Measurements from ENCODE around the gene TRABD2B.

Gene TRABD2B

DNA sequence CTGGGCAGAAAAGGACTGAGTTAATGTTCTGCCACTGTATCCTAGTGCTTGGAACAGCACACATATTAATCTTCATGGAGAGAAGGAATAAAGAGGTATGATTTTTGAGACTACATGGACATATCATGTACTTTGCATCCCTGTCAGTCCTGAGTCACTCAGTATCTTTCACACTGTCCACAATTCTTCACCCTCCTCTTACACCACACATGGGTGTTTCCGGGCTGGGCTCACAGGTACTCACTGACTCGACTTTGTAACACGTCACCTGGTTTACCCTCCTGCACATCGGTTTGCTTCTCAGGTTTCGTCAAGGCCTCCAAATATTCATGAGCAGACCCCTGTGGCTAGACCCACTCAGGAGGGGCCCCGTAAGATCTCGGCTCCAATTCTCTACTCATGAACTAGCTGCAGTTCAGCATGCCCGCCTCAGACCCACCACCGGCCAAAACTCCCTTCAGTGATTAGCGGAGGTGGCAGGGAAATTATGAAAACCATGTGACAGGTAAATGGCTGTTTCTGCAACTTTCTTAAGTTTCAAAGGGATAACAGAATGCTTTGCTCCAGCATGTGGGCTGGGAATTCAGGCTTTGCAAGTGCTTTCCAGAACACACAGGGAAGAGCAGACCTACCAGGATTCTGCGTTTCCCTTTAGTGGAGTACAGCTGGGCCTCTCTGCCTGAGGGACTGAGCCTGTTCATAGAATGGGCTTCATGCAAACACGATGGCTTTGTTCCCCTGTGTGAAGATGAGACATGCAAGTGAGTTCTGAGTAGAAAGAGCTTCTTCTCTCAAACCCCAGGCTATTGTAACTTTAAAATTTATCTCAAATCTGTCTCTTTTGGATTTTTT lies 31.3 kb upstream of the TRABD2B start:
- TF ChIP-seq, protein P1, sequence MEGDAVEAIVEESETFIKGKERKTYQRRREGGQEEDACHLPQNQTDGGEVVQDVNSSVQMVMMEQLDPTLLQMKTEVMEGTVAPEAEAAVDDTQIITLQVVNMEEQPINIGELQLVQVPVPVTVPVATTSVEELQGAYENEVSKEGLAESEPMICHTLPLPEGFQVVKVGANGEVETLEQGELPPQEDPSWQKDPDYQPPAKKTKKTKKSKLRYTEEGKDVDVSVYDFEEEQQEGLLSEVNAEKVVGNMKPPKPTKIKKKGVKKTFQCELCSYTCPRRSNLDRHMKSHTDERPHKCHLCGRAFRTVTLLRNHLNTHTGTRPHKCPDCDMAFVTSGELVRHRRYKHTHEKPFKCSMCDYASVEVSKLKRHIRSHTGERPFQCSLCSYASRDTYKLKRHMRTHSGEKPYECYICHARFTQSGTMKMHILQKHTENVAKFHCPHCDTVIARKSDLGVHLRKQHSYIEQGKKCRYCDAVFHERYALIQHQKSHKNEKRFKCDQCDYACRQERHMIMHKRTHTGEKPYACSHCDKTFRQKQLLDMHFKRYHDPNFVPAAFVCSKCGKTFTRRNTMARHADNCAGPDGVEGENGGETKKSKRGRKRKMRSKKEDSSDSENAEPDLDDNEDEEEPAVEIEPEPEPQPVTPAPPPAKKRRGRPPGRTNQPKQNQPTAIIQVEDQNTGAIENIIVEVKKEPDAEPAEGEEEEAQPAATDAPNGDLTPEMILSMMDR (IDR thresholded peaks at IDR 0.05; ENCODE audit: control extremely low read depth, extremely low read depth, low read depth, missing control alignments): no peak
- no peak for DNase-seq (ENCODE audit: extremely low spot score)
- POLR2A ChIA-PET: no interaction called here
- CTCF ChIA-PET: interaction anchor here (1.4 kb wide), 1 partner anchor 10 kb away, joined by 3 read pairs; no protein-coding TSS in a partner anchor

DNA sequence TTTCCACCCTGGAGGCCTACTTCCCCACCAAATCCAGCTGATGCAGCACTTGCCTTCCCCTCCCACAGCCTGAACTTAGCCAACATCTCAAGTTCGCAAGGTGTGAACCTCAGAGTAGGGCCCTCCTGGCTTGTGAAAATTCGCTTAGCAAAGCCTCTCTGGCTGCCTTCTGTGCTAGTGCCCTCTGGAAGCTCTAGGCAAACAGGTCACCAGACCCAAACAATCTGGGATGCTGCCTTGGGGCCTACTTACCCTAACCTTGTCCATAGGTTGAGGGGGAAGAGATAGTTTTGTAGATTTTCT lies 30.3 kb upstream of the TRABD2B start:
- CTCF ChIA-PET: no interaction called here
- POLR2A ChIA-PET: no interaction called here
- DNase-seq (ENCODE audit: extremely low spot score): no peak
- TF ChIP-seq, protein P1 (IDR thresholded peaks at IDR 0.05; ENCODE audit: control extremely low read depth, extremely low read depth, low read depth, missing control alignments): no peak

DNA sequence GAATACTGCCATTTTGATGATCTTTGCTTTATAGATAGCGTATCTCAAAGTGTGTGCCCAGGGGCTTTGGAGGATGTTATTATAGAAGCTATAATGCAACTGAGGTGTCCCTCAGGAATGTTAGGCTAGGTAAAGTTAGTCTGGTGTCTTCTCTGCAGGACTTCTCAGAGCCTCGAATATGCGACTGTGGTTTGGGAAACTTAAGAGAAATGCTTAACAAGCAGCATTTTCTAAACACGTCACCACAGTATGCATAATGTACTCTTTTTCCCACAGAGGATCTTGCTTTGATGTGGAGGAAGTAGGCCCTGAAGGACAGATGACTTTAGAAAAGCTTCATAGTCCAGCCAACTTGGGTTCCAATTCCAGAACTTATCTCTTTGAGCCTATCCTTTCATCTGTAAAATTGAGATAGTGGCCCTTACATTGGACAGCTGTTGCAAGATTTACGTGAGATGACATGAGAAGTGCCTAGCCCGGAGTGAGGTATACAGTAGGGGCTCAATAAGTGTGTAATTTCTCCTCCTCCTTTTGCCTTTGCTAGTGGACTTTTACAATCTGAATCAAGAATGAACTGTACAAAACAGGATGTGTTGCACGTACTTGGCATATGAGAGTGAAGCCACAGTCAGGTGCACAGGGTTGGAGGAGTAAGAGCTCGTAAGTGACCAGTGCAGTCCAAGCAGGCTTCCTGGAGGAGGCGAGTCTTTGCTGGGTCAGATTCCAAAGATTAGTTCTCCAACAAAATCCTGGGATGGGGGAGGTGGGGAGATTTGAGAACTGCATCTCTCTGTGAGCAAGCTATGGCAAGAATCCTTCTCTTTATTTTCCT lies 29.7 kb upstream of the TRABD2B start:
- TF ChIP-seq, protein P1 (IDR thresholded peaks at IDR 0.05; ENCODE audit: control extremely low read depth, extremely low read depth, low read depth, missing control alignments): no peak
- ChIA-PET POLR2A (no interaction called here), CTCF (no interaction called here)
- no peak for DNase-seq (ENCODE audit: extremely low spot score)

DNA sequence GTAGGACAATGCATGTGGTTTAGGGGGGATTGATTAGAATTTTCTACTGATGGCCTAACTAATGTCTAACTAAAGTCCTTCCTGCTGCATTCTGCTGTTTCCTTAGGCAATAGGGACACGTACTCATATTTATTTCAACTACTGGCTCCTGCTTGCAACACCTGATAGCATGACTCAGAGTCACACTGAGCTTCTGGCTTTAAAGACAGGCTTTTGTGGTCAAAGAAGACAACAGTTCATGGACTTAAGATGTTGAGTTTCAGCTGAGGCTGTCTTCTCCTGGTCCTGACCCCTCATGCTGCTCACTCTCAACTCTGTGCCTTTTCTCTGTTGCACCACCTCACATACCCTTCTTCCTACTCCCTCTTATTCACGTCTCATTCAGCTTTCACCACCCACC lies 29.1 kb upstream of the TRABD2B start:
- ChIA-PET CTCF (interaction anchor here (1.6 kb wide), 1 partner anchor 17 kb away, joined by 5 read pairs; no protein-coding TSS in a partner anchor), POLR2A (no interaction called here)
- TF ChIP-seq, protein P1 (IDR thresholded peaks at IDR 0.05; ENCODE audit: control extremely low read depth, extremely low read depth, low read depth, missing control alignments): no peak
- no peak for DNase-seq (ENCODE audit: extremely low spot score)

DNA sequence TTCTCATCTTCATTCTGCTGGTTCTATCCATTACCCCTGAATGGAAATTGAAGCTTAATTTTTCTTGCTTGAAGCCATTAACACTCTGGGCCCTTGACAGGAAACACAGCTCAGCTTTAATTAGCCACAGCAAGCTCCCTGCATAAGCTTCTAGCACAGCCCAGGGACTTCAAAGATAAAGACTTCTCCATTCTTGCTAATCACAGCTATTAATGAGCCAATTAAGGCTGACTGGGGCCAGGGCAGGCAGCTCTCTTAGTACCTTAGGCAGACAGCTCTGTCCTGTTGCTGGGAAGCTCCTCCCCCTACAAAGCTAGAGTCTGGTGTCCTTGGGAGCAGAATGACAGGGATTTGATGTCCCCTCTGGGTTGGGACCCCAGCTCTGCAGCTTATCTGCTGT lies 27.9 kb upstream of the TRABD2B start:
- TF ChIP-seq, protein P1 (IDR thresholded peaks at IDR 0.05; ENCODE audit: control extremely low read depth, extremely low read depth, low read depth, missing control alignments): no peak
- POLR2A ChIA-PET: no interaction called here
- DNase-seq (ENCODE audit: extremely low spot score): no peak
- CTCF ChIA-PET: interaction anchor here (1.3 to 1.7 kb wide), 3 partner anchors 16 to 27 kb away, joined by 3 to 7 read pairs (median 5); no protein-coding TSS in a partner anchor

DNA sequence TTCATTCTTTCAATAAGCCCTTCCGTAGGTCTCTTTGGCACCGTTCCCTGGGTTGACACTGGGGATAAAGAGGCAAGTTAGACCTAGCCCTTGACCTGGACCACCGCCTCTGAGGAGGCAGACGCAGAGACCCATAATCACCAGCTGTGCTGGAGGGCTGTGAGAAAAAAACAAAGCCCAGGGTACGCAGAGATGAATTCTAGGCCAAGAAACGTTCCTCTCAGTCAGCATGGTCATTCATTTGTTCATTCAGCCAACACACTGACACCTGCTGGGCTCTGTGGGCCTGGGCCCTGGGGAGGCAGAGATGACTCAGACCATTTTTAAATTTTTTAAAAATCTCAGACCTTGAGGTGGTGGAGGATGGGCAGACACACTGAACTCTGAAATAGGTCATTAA lies 26.3 kb upstream of the TRABD2B start:
- TF ChIP-seq, protein P1 (IDR thresholded peaks at IDR 0.05; ENCODE audit: control extremely low read depth, extremely low read depth, low read depth, missing control alignments): no peak
- CTCF ChIA-PET: no interaction called here
- DNase-seq (ENCODE audit: extremely low spot score): no peak
- POLR2A ChIA-PET: no interaction called here

Data from GM10248 (cell line).